Measurements from ENCODE around the gene NAV1.

The NAV1 gene

GRCh38 chr1:201563406-201563780 is 24.5 kb downstream of the NAV1 start:
- TF ChIP-seq CTCF (IDR thresholded peaks at IDR 0.05), result no peak
- no peaks in the 10 kb centered on the region for H3K27me3 ChIP-seq
- no peaks in the 10 kb centered on the region for H3K36me3 ChIP-seq
- H3K4me1 ChIP-seq (ENCODE audit: control insufficient read depth in 1 of 2, insufficient read depth in 1 of 2, low read depth in 1 of 2, low read length in 1 of 2), result peaks cover 0 to 5% of the 10 kb centered on the region in 2 experiments
- no peaks in the 10 kb centered on the region for H3K9me3 ChIP-seq
- no peak overlapping the region for H3K4me3 ChIP-seq (ENCODE audit: low read depth in 1 of 2, low read length in 1 of 2)
- no peak overlapping the region for H3K27ac ChIP-seq

- no peak overlapping the region for H3K27ac ChIP-seq
Observed at GRCh38 chr1:201563941-201564340, 25.0 kb downstream of the NAV1 start.

GRCh38 chr1:201565024-201565730 is 26.2 kb downstream of the NAV1 start:
- no peak for TF ChIP-seq CTCF (IDR thresholded peaks at IDR 0.05)
- H3K4me1 ChIP-seq (ENCODE audit: control insufficient read depth in 1 of 2, insufficient read depth in 1 of 2, low read depth in 1 of 2, low read length in 1 of 2), result peaks cover 0 to 7% of the 10 kb centered on the region in 2 experiments

More at GRCh38 chr1:201563941-201564340, 25.0 kb downstream of the NAV1 start:
- Histone ChIP-seq H3K9me3 (no peaks in the 10 kb centered on the region), H3K4me3 (ENCODE audit: low read depth in 1 of 2, low read length in 1 of 2) (no peak overlapping the region), H3K27me3 (no peaks in the 10 kb centered on the region), H3K36me3 (no peaks in the 10 kb centered on the region), H3K4me1 (ENCODE audit: control insufficient read depth in 1 of 2, insufficient read depth in 1 of 2, low read depth in 1 of 2, low read length in 1 of 2) (peaks cover 0 to 10% of the 10 kb centered on the region in 2 experiments)
- TF ChIP-seq CTCF (IDR thresholded peaks at IDR 0.05), result no peak

GRCh38 chr1:201565771-201566528 is 27.0 kb downstream of the NAV1 start:
- Histone ChIP-seq H3K36me3 (no peaks in the 10 kb centered on the region), H3K9me3 (no peaks in the 10 kb centered on the region), H3K4me1 (ENCODE audit: control insufficient read depth in 1 of 2, insufficient read depth in 1 of 2, low read depth in 1 of 2, low read length in 1 of 2) (peaks cover 0 to 7% of the 10 kb centered on the region in 2 experiments), H3K4me3 (ENCODE audit: low read depth in 1 of 2, low read length in 1 of 2) (no peak overlapping the region), H3K27me3 (no peaks in the 10 kb centered on the region), H3K27ac (no peak overlapping the region)
- no peak for TF ChIP-seq CTCF (IDR thresholded peaks at IDR 0.05)

More at GRCh38 chr1:201565024-201565730, 26.2 kb downstream of the NAV1 start:
- H3K27me3 ChIP-seq, result no peaks in the 10 kb centered on the region
- H3K9me3 ChIP-seq, result no peaks in the 10 kb centered on the region
- H3K4me3 ChIP-seq (ENCODE audit: low read depth in 1 of 2, low read length in 1 of 2), result no peak overlapping the region
- H3K27ac ChIP-seq, result no peak overlapping the region
- no peaks in the 10 kb centered on the region for H3K36me3 ChIP-seq

GRCh38 chr1:201566529-201566823 is 27.5 kb downstream of the NAV1 start:
- H3K27ac ChIP-seq, result no peak overlapping the region
- H3K4me3 ChIP-seq (ENCODE audit: low read depth in 1 of 2, low read length in 1 of 2), result no peak overlapping the region
- no peaks in the 10 kb centered on the region for H3K9me3 ChIP-seq
- TF ChIP-seq CTCF (IDR thresholded peaks at IDR 0.05), result no peak
- peaks cover 0 to 7% of the 10 kb centered on the region in 2 experiments for H3K4me1 ChIP-seq (ENCODE audit: control insufficient read depth in 1 of 2, insufficient read depth in 1 of 2, low read depth in 1 of 2, low read length in 1 of 2)
- H3K36me3 ChIP-seq, result no peaks in the 10 kb centered on the region
- no peaks in the 10 kb centered on the region for H3K27me3 ChIP-seq
